Lower leg skin (tissue), 3 donors: Measurements from ENCODE around the gene PPP2R2B.

Experiments used
- CTCF ChIP-seq, 3 donors: fragments of 450-650 bp; IDR thresholded peaks; one replicate each; pipeline ENCODE4 v1.5.1; 2016; ENCODE audit warnings: antibody characterized with exemption in 3 of 3, mild to moderate bottlenecking in 3 of 3, moderate library complexity in 2 of 3
- POLR2A ChIP-seq, 2 donors: fragments of 450-650 bp; IDR thresholded peaks; one replicate each; pipeline ENCODE4 v1.6.1; 2016 to 2017; ENCODE audit warnings: antibody characterized with exemption in 2 of 2, mild to moderate bottlenecking in 1 of 2, moderate library complexity in 1 of 2

GRCh38 chr5:146580237-146580636 is 298.3 kb downstream of the PPP2R2B start:
- no peak for TF ChIP-seq CTCF (IDR thresholded peaks at IDR 0.05)
- no peak for TF ChIP-seq POLR2A (IDR thresholded peaks at IDR 0.05)
